Fibroblast of peridontal ligament (primary cell): ENCODE measurements around the gene DIAPH2.
A peak's percentile ranks its signal among the peaks of the same experiment; 100 is the strongest.
"Not testable (repeated sequence)": the region's sequence is repeated elsewhere in the genome, so short reads cannot be mapped to it uniquely, and the experiment has no call there.

Source experiments
- DNase-seq: peaks from one replicate; pipeline ENCODE4 v3.0.0-alpha.2; 2010; ENCODE audit errors: extremely low read depth

Gene DIAPH2

DNA sequence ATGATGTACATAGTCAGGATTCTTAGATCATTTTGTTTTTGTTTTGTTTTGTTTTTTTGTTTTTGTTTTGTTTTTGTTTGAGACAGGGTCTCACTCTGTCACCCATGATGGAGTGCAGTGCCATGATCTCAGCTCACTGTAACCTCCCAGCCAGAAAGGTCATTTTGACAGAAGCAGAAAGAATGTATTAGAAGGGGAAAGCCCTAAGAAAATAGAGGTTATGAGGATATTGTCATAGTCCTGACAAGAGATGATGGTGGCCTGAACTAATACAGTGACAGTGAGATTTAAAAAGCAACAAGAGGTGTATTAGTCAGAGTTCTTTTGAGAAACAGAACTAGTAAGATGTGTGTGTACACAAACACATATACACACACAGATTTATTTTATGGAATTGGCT, 702.4 kb downstream of the DIAPH2 start:
- no peak for DNase-seq

DNA sequence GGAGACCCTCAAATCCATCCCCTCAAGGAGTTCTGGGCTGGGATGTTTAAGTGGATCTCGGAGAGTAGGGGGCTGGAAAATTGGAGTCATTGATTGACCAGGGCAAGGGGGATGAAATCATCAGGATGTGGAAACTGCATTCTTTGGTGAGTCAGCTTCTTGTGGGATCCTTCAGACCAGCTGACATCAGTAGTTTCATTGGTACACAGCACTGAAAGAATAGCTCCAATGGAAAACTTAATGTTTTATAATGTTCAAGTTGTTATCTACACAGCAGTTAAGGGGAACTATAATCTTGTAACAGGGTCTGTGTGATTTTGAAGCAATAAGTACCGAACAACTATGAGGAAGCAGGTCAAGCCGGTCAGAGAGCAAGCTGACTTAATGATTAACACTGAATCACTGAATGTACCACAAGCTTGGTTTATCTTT, 705.1 kb downstream of the DIAPH2 start:
- DNase-seq: peak; percentile 81

DNA sequence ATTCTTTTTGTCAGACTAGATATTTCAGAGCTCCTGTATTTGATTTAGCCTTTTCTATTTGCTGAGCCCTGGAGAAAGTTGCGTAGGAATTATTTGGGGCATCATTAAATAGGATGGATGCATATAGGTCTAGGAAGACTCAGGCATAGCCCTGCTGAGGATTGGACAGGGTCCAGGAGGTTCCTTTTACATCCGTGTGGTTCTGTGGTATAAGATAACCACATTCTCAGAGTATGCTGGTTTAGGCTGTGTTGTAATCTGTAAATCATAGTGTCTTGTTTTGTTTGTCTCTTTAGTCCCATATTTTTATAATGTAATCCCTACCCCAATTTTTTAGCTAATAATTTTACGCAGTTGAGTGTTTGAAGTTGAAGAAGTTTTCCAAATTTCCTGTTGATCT, 712.7 kb downstream of the DIAPH2 start:
- DNase-seq: peak; percentile 29

DNA sequence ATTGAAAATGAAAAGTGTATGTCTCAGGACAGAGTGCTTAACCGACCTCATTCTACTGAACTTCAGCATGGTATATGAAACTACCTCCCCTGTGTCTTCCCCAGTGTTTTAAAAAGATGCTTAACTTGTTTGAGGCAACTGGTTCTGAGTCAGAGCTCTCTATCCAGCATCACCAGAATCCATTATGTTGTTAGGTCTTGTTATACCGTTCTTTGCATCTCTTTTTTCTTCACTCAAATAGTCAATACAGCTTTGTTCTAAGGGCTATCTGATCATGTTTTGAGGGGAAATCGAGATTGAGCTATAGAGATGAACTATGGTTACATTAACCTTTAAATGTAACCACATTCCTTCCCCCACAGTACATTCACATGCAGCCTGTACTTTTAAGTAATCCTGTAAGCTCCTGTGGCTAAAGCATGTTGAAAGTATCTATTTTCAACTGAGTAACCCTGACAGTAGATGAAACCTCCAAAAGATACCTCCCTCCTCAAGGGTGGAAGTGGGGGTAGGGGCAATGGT, 713.4 kb downstream of the DIAPH2 start:
- DNase-seq: peak; percentile 34

DNA sequence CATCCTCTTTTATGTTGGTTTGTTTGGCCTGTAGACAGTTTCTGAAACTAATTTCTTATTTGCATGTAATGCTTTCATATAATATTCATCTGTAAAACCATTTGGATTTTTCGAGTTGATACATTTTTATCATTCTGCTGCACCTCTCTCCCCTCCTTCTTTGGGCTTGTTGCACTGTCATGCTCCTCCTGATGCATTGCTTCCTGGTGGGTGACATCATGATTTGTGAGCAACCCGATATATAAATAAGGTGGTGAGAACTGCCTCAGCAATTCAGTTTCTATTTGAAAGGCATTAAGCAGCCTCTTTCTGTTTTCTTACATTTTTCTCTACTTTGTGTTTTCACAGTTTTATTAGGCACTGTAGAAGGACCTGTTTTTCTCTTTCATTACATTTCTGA, 714.8 kb downstream of the DIAPH2 start:
- peak; percentile 77 for DNase-seq

DNA sequence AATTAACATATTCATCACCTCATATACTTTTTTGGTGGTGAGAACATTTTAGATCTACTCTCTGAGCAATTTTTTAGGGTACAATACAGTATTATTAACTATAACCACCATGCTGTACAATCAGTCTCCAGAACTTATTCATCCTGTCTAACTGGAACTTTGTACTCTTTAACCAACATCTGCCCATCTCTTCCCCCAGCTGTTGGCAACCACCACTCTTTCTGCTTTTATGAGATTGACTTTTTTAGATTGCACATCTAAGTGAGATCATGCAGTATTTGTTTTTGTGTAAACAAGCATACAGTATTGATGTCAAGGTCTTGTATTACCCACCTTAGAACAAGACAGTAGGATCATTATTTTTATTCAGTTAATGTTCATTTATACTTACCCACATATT, 715.9 kb downstream of the DIAPH2 start:
- no peak for DNase-seq

DNA sequence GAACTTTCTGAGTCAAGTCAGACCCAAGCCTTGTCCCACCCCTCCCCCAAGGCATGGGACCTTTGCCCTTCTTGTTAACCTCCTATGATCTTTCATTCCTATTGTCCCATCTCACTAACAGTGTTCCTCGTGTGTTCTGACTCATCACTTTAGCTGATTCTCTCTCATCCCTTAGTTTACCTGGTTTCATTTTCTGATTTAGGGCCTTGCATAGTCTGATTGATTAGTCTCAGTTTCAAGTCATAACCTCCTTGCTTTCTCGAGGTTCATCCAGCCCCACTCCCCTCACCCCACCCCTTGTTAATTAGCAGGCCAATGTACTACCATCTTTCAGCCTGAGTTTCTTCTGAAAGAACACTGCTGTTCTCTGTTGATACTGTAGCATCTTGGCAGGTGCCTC, 716.5 kb downstream of the DIAPH2 start:
- no peak for DNase-seq

DNA sequence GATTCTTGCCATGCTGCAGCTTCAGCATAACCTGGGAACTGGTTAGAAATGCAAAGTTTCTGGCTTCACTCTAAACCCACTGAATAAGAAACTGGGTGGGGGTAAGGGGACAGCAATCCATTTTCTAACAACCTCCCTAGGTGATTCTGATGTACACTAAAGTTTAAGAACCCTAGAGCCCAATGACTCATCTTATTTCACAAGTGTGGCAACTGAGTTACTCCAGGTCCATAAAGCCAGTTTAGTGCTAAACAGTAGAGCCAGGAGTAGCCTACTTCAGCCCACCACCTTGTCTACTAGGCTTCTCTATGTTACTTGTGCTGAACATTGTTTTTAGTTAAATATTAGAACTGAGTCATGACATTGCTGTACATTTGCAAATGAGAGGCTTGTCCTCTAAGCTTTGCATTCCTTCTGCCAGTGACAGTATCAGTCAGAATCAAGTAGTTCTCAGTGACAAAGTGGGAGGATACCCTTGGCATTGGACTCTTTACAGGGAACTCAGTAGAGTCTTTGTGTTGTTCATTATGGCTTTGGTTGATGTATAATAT, 717.0 kb downstream of the DIAPH2 start:
- DNase-seq: no peak

DNA sequence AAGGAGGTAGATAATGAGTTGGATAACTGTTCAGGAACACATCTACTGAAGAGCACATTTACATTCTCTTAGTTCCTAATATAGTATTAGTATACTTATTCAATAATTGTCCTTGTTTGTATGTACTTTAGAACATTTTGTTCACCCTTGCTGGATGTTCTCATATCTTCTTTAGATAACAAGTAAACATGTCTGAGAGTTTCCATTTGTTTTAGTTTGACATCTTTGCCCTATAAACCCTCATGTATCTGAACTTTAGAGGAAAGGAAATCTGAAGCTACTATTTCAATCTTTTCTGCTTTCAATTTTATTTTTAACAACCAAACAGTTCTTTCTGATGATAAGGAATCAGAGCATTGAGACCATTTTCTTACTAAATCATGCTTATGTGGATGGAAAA, 717.7 kb downstream of the DIAPH2 start:
- DNase-seq: no peak

DNA sequence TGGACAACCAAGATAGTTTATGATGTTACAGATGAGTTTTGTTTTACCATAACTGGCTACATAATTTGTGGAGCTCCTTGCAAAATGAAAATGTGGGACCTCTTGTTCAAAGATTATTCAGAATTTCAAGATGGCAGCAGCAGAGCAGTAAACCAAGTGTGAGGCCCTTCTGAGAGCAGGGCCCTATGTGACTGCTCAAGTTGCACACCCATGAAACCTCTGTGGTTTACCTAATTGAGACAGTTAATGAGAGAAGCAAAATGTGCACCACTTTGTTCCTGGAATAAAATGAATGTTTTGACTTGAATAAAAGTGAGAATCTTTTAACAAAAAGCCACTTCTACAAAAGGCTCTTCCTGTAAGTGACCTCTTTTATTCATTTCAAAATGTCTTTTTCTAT, 718.3 kb downstream of the DIAPH2 start:
- no peak for DNase-seq

DNA sequence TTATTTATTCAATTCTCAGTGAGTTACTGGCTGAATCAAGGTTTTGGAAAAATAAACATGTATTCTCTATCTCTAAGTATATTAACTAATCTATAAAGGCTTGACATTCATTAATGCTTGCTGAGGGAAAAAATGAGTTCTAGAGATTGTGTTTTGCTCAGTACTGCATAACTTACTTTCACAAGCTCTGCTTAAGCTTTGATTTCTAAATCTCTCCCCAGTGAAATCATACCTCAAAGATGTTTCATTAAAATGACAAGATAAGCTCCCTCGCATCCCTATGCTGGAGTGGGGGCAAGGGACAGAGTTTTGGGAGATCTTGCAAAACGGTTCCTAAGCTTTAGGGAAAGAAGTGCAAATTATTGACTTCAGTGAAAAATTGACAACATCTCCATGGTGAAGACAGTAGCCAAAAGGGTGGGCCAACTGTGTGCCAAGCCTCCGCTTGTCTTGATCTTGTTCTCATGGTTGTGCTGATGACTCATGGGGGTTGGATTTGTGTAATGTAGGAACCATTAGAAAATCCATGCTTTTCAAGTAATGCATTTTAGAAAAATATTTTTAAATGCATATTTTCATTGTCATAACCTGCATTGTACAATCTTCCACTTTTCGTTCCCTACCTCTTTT, 720.5 kb downstream of the DIAPH2 start:
- DNase-seq: no peak

DNA sequence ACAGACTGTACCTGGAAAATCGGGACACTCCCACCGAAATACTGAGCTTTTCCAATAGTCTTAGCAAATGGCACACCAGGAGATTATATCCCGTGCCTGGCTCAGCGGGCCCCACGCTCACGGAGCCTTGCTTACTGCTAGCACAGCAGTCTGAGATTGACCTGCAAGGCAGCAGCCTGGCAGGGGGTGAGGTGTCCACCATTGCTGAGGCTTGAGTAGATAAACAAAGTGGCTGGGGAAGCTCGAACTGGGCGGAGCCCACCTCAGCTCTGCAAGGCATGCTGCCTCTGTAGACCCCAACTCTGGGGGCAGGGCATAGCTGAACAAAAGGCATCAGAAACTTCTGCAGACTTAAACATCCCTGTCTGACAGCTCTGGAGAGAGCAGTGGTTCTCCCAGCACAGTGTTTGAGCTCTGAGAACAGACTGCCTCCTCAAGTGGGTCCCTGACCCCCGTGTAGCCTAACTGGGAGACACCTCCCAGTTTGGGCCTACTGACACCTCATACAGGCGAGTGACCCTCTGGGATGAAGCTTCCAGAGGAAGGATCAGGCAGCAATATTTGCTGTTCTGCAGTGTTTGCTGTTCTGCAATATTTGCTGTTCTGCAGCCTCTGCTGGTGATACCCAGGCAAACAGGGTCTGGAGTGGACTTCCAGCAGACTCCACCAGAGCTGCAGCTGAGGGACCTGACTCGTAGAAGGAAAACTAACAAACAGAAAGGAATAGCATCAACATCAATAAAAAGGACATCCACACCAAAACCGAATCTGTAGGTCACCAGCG, 725.2 kb downstream of the DIAPH2 start:
- not testable (repeated sequence) for DNase-seq

DNA sequence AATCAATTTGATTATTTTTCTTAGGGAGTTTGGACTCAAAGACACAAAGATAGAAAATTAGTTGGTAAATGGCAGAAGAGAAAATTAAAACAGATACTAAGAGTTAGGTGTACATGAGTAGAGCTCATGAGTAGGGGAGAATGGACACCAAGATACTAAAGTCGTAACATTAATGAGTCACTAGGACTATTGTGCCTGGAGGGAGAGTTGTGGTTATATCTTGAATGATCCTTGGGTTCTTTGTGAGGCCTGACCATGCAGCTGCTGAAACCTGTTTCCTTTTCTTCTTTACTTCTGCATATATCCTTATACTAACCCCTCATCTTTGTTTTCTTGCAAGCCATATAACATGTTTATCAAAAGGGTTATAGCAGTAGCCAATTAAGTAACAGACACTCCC, 731.8 kb downstream of the DIAPH2 start:
- no peak for DNase-seq

DNA sequence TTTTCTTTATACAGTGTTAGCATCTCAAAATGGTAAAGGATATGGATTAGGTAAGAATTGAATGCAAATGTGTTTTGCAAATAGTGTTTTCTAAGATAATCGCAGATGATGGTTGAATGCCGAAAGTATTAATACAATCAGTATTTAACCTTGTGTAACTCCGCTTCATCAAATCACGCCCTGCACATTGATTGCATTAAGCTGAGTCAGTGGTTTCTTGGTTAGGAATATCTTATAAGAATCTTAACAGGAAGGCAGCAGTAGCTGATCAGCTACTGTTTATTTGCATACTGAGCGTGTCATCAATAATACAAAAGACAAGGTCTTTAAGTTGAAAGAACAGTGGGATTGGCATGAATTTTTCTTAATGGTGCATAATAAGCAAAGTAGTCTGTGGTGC, 744.5 kb downstream of the DIAPH2 start:
- no peak for DNase-seq

DNA sequence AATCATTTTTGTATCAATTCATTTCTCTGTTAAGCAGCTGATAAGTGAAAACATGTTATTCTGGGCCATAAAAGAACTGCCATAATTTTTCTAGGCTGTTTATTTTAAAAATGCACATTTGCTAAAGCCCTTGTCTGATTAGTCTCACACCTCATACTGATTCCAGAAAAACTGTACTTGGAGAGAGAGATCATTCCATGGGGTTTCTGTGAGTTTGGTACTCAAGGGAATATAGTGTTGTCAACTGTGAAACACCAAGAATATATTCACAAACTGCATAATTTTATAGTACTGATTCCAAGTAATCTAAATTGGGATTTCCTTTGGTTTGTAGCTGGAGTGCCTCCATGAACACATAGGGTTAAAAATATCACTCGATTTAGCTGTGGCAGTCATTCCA, 746.6 kb downstream of the DIAPH2 start:
- DNase-seq: no peak

DNA sequence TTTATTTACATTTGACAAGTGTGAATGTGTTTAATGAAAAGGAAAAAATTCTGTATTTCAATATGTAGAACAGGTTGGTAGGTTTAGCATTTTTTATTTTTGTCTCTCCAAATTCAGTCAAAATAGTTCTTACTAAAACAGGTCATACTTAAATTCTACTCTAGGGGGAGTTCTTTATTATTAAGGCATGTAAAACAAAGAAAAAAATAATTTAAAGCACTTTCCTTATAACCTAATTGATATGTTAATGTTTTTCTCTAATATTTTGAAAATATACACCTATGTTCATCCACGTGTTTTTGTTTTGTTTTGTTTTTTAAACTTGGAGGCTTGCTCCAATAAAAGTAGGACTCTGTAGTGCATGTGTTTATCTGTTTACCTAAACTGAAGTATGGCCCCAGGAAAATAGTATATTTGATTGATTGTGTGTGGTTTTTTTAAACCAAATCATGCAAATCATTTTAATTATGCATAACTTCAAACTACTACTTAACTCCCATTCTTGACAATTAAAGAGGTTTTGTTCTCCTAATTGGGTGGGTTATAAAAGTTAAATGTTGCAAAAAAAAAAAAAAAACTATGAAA, 761.7 kb downstream of the DIAPH2 start:
- DNase-seq: peak; percentile 6

DNA sequence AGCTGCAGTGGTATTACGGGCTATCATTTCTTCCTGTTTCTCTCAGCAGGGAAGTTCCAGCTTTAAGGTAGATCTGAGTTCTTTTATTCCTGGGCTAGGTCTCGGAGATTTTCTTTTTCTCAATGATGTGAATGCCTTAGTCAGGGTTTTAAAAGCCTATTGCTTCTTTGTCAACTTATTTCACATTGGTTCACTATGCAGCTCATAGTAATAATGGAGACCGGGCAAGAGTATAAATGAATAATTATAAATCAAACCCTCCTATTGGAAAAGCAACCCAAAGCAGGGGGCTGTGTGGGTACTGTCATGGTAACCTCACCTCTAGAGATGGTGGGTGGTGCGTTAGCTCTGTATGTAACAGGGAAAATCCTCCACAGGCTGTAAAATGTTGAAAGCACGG, 762.7 kb downstream of the DIAPH2 start:
- no peak for DNase-seq

DNA sequence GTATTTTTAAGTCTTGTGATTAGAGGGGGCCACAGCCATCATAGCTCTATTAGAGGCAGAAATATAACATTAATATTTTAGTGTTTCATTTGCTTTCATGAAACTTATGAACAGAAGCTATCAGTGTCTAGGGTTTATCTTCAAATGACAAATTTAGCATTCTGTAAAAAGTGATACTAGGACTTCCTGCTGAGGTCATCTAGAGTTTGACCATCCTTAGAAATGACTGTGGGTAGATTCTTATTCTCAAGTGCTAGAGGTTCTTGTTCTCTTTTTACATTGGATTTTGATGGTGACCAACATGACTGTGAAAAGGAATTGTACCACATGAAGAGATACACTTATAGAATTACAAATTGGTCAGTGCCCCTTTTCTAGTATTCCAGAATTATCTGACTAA, 767.6 kb downstream of the DIAPH2 start:
- no peak for DNase-seq

DNA sequence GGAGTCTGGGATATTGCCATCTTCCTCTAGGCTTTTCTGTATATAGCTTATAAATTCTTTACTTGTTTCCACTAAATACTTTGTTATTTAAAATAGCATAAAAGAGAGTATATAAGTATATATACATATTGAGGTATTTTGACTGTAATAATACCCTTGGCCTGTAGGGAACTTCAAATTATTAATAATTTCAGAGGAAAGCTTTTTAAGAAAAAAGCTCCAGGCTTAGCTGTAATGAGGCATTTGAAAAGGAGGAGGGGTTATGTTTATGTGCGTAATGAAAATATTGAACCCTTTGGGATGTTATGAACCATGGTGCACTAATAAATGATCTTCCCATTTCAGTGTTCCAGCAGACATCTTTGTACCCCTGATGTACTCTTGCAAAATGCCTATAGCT, 777.1 kb downstream of the DIAPH2 start:
- no peak for DNase-seq

DNA sequence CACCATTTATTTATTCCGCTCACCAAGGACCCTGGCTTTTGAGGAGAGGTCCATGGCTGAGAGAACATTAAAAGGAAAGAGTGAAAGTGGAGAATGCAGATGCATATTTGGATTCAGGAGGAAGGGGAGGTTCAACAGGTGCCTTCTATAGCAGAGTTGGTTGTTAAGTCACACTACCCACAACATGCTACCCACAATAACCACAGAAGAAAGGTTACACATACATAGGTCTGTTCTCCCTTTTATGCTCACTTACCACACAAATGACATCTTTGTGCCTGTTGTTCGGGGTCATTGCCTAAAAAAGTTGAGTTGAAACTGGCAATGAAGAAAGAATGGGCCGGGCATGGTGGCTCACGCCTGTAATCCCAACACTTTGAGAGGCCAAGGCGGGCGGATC, 786.4 kb downstream of the DIAPH2 start:
- no peak for DNase-seq

DNA sequence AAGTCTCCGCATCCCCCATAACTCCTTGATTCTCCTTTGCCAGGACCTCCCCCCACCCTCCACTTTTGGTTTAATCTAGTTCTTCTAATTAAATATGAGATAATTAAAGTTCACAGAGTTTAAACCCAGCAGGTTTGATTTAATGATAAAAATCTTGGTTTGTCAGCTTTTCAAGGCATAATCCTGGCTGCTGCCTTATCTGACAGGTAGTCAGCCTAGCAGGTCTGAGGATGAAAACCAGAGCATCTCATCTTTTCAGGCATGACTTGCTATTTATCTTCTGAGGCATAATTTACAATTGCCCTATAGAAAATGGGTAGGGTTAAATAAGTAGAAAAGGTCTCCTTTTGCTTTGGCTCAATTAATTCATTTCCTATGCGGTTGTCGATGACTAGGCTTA, 790.3 kb downstream of the DIAPH2 start:
- DNase-seq: no peak

DNA sequence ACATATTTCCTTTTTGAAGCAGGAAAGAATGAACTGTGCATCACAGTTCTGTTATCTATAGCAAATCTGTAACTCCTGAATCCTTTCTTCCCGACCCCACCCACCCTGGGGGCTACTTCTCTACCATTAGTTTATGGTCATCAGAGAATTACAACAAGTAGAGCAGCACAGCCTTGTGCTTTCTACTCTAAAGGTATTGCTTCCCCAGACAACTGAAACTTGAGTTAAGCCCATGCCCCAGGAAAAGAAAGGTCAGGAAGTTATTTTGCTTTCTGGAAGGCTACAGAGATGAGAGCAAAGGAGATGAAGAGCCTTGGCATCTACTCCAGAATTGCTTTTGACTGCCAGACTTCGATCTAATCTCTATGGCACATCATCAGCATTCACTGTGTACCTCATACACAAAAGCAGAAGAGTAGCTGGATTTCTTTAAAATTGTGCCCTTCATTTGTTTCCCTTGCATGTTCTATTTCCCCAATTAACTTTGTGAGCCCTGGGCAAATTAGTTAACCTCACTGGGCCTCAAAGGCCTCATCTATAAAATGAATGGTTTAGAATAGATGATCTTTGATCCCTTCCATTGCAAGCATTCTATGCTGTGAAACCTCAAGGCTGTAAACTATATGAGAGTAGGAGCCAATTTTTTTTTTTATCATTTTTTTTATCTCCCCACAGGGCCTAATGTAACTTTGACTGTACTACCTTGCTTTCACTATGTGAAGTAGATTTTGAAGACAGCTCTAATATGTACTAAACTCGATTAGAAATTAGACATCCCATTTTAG, 794.7 kb downstream of the DIAPH2 start:
- DNase-seq: no peak
